ENCODE results near the gene OVOL1. TPM values are rescaled to one million over a fixed set of nuclear protein-coding genes. Genes with fewer than 3 reads are reported as not detected.
"Not testable (repeated sequence)": the region's sequence is repeated elsewhere in the genome, so short reads cannot be mapped to it uniquely, and the experiment has no call there.

Gene OVOL1
- total RNA-seq, 2 experiments from 2014 or later = not detected

DNA sequence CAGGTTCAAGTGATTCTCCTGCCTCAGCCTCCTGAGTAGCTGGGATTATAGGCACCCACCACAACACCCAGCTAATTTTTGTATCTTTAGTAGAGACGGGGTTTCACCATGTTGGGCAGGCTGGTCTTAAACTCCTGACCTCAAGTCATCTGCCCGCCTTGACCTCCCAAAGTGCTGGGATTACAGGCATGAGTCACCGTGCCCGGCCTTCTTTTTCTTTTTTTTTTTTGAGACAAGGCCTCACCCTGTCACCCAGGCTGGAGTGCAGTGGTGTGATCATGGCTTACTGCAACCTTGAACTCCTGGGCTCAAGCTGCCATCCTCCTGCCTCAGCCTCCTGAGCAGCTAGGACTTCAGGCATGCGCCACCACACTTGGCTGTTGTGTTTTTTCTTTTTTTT is 19.1 kb upstream of the OVOL1 start:
- H3K9me3 Mint-ChIP-seq (ENCODE audit: low read depth); ATAC-seq; DNase-seq; H3K4me3 Mint-ChIP-seq; H3K36me3 Mint-ChIP-seq; H3K27me3 Mint-ChIP-seq; H3K27ac Mint-ChIP-seq; H3K4me1 Mint-ChIP-seq: not testable (repeated sequence)
- CTCF ChIA-PET = interaction anchor here (0.9 to 2.8 kb wide), 4 partner anchors 12 to 221 kb away, joined by 3 to 13 read pairs (median 4); partner anchors contain the start of gene AP5B1

DNA sequence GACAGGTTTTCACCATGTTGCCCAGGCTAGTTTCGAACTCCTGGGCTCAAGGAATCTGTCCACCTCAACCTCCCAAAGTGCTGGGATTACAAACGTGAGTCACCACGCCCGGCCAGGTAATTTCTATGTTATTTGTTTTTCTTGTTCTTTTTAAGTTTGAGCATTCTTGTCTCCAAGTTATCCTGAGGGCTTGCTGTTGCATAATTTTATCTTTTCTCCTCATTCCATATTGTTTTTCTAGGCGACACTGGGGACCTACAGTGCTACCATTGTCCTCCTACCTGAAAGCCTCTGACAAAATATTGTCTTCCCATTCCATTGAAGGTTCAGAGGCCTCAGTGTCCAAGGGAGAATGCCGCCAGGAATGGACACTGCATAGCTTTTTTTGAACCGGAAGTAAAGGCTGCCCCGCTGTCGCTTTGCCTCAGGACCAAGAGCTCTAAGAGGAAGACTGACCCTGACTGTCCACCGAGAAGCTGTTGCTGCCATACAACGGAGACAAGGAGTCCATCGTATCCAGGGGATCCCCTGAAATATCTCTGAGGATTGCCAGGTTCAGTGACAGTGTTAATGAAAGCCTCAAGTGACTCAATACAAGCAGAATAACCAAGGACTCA is 15.8 kb upstream of the OVOL1 start:
- H3K4me3 Mint-ChIP-seq = no peak overlapping the region
- ATAC-seq = no peak
- H3K36me3 Mint-ChIP-seq = no peaks in the 10 kb centered on the region
- H3K27ac Mint-ChIP-seq = no peak overlapping the region
- CTCF ChIA-PET = interaction anchor here (0.8 to 3.2 kb wide), 16 partner anchors 9 to 274 kb away, joined by 3 to 37 read pairs (median 6); partner anchors contain the start of genes AP5B1, KAT5, RELA and RNASEH2C
- H3K27me3 Mint-ChIP-seq = no peaks in the 10 kb centered on the region
- peaks cover 11% of the 10 kb centered on the region for H3K4me1 Mint-ChIP-seq
- DNase-seq = no peak
- no peaks in the 10 kb centered on the region for H3K9me3 Mint-ChIP-seq (ENCODE audit: low read depth)

GRCh38 chr11:65771589-65772112 is 15.2 kb upstream of the OVOL1 start:
- Mint-ChIP-seq H3K27ac (no peak overlapping the region), H3K4me3 (no peak overlapping the region), H3K9me3 (ENCODE audit: low read depth) (no peaks in the 10 kb centered on the region), H3K4me1 (peaks cover 11% of the 10 kb centered on the region), H3K27me3 (no peaks in the 10 kb centered on the region), H3K36me3 (peaks cover under 1% of the 10 kb centered on the region)
- CTCF ChIA-PET = interaction anchor here (0.8 to 3.2 kb wide), 8 partner anchors 9 to 145 kb away, joined by 3 to 37 read pairs (median 16); partner anchors contain the start of genes AP5B1, KAT5 and RNASEH2C
- ATAC-seq (no peak), DNase-seq (no peak)

DNA sequence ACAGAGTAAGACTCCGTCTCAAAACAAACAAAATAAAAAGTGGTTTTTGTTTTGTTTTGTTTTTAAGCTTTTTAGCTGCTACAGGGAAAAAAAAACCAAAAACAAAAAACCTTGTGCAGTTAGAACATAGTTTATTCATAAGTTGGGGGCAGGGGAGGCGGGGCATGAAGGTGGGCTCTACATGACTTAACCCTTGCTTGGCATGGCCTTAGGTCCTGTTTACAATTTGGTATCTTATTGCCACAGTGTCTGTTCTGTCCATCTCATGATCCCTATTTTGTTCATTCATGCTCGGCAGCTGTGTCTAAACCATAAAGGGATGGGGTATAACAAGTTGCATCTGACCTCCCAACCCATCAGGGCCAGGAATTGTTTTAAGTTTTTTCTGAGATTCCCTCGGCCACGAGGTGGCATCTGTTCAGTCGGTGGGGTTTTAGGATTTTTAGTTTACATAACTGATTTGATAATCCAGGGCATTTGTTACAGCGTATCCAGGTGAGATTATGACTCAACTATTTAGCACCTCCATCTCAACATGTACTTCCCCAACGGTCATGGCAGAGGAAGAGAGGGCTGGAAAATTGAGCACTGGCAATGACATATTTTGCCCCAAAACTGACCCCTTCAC is 13.0 kb upstream of the OVOL1 start:
- Mint-ChIP-seq H3K9me3 (ENCODE audit: low read depth) (no peaks in the 10 kb centered on the region), H3K27ac (no peak overlapping the region), H3K36me3 (peaks cover 7% of the 10 kb centered on the region), H3K4me3 (no peak overlapping the region), H3K4me1 (peaks cover 13% of the 10 kb centered on the region), H3K27me3 (no peaks in the 10 kb centered on the region)
- DNase-seq (no peak), ATAC-seq (no peak)
- CTCF ChIA-PET = interaction anchor here (1.2 to 8.0 kb wide), 3 partner anchors 44 to 63 kb away, joined by 6 to 128 read pairs (median 8); no protein-coding TSS in a partner anchor

GRCh38 chr11:65774525-65775306 is 12.1 kb upstream of the OVOL1 start:
- Mint-ChIP-seq H3K9me3 (ENCODE audit: low read depth) (no peaks in the 10 kb centered on the region), H3K36me3 (peaks cover 9% of the 10 kb centered on the region), H3K27me3 (no peaks in the 10 kb centered on the region), H3K4me3 (no peak overlapping the region), H3K27ac (no peak overlapping the region), H3K4me1 (peaks cover 17% of the 10 kb centered on the region)
- CTCF ChIA-PET = interaction anchor here (0.8 to 8.0 kb wide), 4 partner anchors 25 to 64 kb away, joined by 3 to 128 read pairs (median 28); no protein-coding TSS in a partner anchor
- ATAC-seq (no peak), DNase-seq (no peak)

DNA sequence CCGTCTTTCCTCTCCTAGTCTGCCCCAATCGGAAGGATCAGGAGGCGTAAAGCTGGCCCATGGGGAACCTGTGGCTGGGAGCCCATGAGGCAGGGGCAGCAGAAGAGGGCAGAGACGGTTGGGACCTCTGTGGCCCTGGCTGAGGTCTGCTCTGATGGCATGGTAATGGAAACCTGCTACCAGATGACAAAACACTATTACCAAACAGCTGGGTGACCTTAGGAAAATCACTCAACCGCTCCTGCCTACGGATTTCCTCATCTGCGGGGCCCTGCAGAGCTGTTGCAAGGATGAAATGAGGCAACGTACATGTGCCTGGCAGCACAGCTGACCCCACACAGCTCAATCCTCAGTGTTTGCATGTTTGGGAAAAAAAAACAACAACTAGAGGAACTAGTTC is 10.7 kb upstream of the OVOL1 start:
- peaks cover 9% of the 10 kb centered on the region for H3K36me3 Mint-ChIP-seq
- H3K27ac Mint-ChIP-seq = no peak overlapping the region
- CTCF ChIA-PET = interaction anchor here (0.6 to 8.0 kb wide), 11 partner anchors 9 to 246 kb away, joined by 3 to 128 read pairs (median 3); partner anchors contain the start of gene KAT5
- H3K27me3 Mint-ChIP-seq = no peaks in the 10 kb centered on the region
- no peak overlapping the region for H3K4me3 Mint-ChIP-seq
- no peaks in the 10 kb centered on the region for H3K9me3 Mint-ChIP-seq (ENCODE audit: low read depth)
- DNase-seq = no peak
- no peak for ATAC-seq
- H3K4me1 Mint-ChIP-seq = peaks cover 16% of the 10 kb centered on the region

DNA sequence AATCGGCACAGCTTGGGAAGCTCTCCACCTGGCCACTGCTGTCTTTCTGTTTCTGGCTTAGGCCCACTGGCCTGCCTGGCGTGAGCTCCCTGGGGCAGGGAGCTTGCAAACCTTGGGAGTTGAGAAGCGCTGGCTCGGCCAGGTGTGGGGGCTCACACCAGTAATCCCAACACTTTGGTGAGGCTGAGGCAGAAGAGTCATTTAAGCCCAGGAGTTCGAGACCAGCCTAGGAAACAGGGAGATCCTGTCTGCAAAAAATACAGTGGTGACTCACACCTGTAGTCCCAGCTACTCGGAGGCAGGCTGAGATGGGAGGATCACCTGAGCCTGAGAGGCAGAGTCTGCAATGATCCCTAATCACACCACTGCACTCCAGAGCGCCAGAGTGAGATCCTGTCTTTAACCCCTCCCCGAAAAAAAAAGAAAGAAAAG is 10.1 kb upstream of the OVOL1 start:
- CTCF ChIA-PET = interaction anchor here (0.6 to 8.0 kb wide), 12 partner anchors 9 to 246 kb away, joined by 3 to 128 read pairs (median 3); partner anchors contain the start of gene KAT5
- DNase-seq = no peak
- Mint-ChIP-seq H3K27me3 (no peaks in the 10 kb centered on the region), H3K4me1 (peaks cover 16% of the 10 kb centered on the region), H3K27ac (no peak overlapping the region), H3K36me3 (peaks cover 9% of the 10 kb centered on the region), H3K4me3 (no peak overlapping the region), H3K9me3 (ENCODE audit: low read depth) (no peaks in the 10 kb centered on the region)
- ATAC-seq = no peak

DNA sequence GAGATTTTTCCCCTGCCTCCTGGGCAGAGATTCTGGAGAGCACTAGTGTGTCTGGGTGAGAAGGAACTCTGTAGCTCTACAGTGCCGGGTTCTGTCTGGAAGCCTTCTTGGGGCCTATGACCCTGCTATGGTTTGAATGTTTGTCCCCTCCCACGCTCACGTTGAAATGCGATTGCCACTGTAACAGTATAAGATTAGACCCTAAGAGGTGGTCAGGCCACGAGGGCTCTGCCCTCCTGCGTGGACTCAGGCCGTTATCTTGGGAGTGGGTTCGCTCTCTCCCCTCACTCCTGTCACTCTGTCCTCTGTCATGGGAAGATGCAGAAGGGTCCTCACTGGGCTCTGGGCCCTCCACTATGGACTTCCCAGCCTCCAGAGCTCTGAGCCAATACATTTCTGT is 9.6 kb upstream of the OVOL1 start:
- H3K4me3 Mint-ChIP-seq = no peak overlapping the region
- CTCF ChIA-PET = interaction anchor here (0.6 to 8.0 kb wide), 10 partner anchors 12 to 160 kb away, joined by 3 to 128 read pairs (median 6); partner anchors contain the start of gene KAT5
- H3K36me3 Mint-ChIP-seq = peaks cover 9% of the 10 kb centered on the region
- DNase-seq (no peak), ATAC-seq (no peak)
- H3K9me3 Mint-ChIP-seq (ENCODE audit: low read depth) = no peaks in the 10 kb centered on the region
- peaks cover 16% of the 10 kb centered on the region for H3K4me1 Mint-ChIP-seq
- no peaks in the 10 kb centered on the region for H3K27me3 Mint-ChIP-seq
- H3K27ac Mint-ChIP-seq = no peak overlapping the region

DNA sequence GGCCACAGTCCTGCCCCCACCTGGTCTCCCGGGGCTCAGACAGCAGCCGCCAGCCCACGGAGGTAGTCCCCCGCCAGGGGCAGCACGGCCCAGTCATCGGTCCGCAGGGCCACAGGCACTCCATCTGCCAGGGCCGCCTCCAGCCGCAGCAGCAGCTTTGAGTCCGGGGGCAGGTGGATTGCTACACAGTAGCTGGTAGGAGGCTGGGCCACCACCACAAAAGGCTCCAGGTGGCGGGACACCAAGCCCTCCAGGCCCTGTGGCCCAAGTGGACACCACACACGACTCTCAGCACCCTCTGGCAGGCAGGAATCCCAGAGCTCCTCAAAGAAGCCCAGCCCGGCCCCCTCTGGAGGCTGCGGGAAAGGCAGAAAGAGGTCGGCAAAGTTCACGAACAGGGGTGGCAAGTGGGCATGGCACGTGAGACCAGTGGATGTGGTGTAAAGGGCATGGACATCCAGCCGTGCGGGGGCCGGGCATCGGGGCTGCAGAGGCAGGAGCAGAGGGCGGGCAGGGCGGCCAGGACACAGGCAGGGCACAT is 9.0 kb upstream of the OVOL1 start:
- Mint-ChIP-seq H3K27me3 (peaks cover 3% of the 10 kb centered on the region), H3K4me3 (no peak overlapping the region), H3K36me3 (peaks cover 9% of the 10 kb centered on the region)

GRCh38 chr11:65778431-65778900 is 8.4 kb upstream of the OVOL1 start:
- H3K27ac Mint-ChIP-seq = no peak overlapping the region

More for the DNA sequence above, 9.0 kb upstream of the OVOL1 start:
- Mint-ChIP-seq H3K9me3 (ENCODE audit: low read depth) (no peaks in the 10 kb centered on the region), H3K27ac (no peak overlapping the region), H3K4me1 (peaks cover 16% of the 10 kb centered on the region)
- CTCF ChIA-PET = interaction anchor here (1.5 to 8.0 kb wide), 5 partner anchors 13 to 72 kb away, joined by 5 to 128 read pairs (median 51); no protein-coding TSS in a partner anchor
- DNase-seq (peak; percentile 38), ATAC-seq (no peak)

GRCh38 chr11:65778901-65779668 is 7.8 kb upstream of the OVOL1 start:
- no peak overlapping the region for H3K27ac Mint-ChIP-seq
- no peaks in the 10 kb centered on the region for H3K9me3 Mint-ChIP-seq (ENCODE audit: low read depth)
- no peak for ATAC-seq
- peak overlapping the region; percentile 87 for H3K4me3 Mint-ChIP-seq
- CTCF ChIA-PET = interaction anchor here (0.6 to 8.0 kb wide), 63 partner anchors 8 to 1699 kb away, joined by 3 to 128 read pairs (median 5); partner anchors contain the start of genes CCDC85B, CFL1, CST6 and FIBP
- H3K4me1 Mint-ChIP-seq = peaks cover 16% of the 10 kb centered on the region
- DNase-seq = peak; percentile 40
- peaks cover 9% of the 10 kb centered on the region for H3K36me3 Mint-ChIP-seq
- peaks cover 9% of the 10 kb centered on the region for H3K27me3 Mint-ChIP-seq

More at GRCh38 chr11:65778431-65778900, 8.4 kb upstream of the OVOL1 start:
- ATAC-seq (no peak), DNase-seq (peak; percentile 39)
- Mint-ChIP-seq H3K27me3 (peaks cover 7% of the 10 kb centered on the region), H3K36me3 (peaks cover 9% of the 10 kb centered on the region), H3K4me3 (no peak overlapping the region), H3K9me3 (ENCODE audit: low read depth) (no peaks in the 10 kb centered on the region), H3K4me1 (peaks cover 19% of the 10 kb centered on the region)
- CTCF ChIA-PET = interaction anchor here (1.5 to 8.0 kb wide), 11 partner anchors 12 to 213 kb away, joined by 4 to 128 read pairs (median 14); partner anchors contain the start of genes CFL1, MUS81, RNASEH2C and SIPA1

DNA sequence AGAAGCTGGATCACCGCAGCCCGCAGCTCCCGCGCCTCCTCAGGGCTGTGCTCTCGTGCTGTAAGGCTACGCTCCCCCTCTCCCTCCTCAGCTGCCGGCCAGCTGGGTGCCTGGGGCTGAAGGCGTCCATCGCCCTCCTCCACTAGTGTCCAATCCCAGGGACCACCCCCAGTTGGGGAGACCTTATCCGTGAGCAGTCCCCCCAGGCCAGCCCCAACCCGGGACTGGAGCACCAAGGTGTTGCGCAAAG is 7.3 kb upstream of the OVOL1 start:
- H3K27me3 Mint-ChIP-seq = peaks cover 13% of the 10 kb centered on the region
- H3K27ac Mint-ChIP-seq = no peak overlapping the region

More for the DNA sequence above, 7.3 kb upstream of the OVOL1 start:
- DNase-seq (no peak), ATAC-seq (no peak)
- Mint-ChIP-seq H3K36me3 (peaks cover 9% of the 10 kb centered on the region), H3K9me3 (ENCODE audit: low read depth) (no peaks in the 10 kb centered on the region), H3K4me1 (peaks cover 16% of the 10 kb centered on the region), H3K4me3 (peak overlapping the region; percentile 87)
- CTCF ChIA-PET = interaction anchor here (0.6 to 8.0 kb wide), 65 partner anchors 9 to 1698 kb away, joined by 3 to 128 read pairs (median 5); partner anchors contain the start of genes CCDC85B, CFL1, CST6 and FIBP
